Uterus (tissue), 2 donors: ENCODE data around the gene SMTN.

Source experiments
- CTCF ChIP-seq, 4 experiments: fragments of 200-600 bp in 2 of 4; fragments of 450-650 bp in 2 of 4; sonication (generic) in 2 of 4; IDR thresholded peaks; one replicate each; pipeline ENCODE4 v1.5.1; 2016 to 2019; ENCODE audit warnings: antibody characterized with exemption in 4 of 4, mild to moderate bottlenecking in 2 of 4, moderate library complexity in 1 of 4
- POLR2A ChIP-seq, 2 donors: fragments of 450-650 bp; IDR thresholded peaks; one replicate each; pipeline ENCODE4 v1.6.1; 2016; ENCODE audit warnings: antibody characterized with exemption in 2 of 2, mild to moderate bottlenecking in 1 of 2, moderate library complexity in 1 of 2

DNA sequence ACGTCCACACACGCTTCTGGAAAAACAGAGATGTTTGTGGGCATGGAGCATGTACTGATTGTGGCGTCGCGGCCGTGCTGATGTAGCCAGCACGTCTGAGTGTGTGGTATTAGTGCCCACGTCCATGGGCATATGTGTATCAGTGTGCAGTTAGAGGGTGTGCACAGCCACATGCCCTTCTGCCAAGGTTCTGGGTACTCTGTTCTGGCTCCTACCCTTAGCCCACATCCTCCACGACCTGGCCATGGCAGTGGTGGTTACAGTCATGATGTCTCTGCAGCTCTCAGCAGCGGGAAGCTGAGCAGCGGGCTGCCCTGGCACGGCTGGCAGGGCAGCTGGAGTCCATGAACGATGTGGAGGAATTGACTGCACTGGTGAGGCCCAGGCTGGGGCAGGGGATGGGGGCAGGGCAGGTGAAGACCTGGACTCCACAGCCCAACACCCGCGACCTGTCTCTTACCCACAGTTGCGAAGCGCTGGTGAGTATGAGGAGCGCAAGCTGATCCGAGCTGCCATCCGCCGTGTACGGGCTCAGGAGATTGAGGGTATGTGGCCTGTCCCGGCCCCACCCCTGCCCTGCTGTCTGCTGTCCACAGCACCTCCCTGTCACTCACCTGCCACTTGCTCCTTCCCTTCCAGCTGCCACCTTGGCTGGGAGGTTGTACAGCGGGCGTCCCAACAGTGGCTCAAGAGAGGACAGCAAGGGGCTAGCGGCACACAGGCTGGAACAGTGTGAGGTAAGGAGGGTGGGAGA lies 7.3 kb downstream of the SMTN start:
- TF ChIP-seq CTCF (IDR thresholded peaks at IDR 0.05) (no peak), POLR2A (IDR thresholded peaks at IDR 0.05) (no peak)
